Astrocyte (in vitro differentiated cells and primary cell): ENCODE measurements around the gene SPINT1.

Experiments
- CTCF ChIP-seq: IDR thresholded peaks from 2 replicates; pipeline ENCODE4 v1.5.1; 2011; ENCODE audit warnings: low read depth, mild to moderate bottlenecking, inconsistent platforms, low read length, moderate library complexity; ENCODE audit not compliant: insufficient read depth
- EZH2 ChIP-seq: IDR thresholded peaks from 2 replicates; pipeline ENCODE4 v1.6.1; 2012; ENCODE audit warnings: mild to moderate bottlenecking, low read length, inconsistent platforms; ENCODE audit not compliant: insufficient read depth

- TF ChIP-seq CTCF (peak; percentile 52), EZH2 (no peak)
Observed at GRCh38 chr15:40894681-40895448, 51.0 kb downstream of the SPINT1 start.
